RPMI8226 (cell line): ENCODE results near the gene FAM25C.
"Not testable (repeated sequence)": the region's sequence is repeated elsewhere in the genome, so short reads cannot be mapped to it uniquely, and the experiment has no call there.

Source experiments
- DNase-seq: peaks from one replicate; pipeline ENCODE4 v3.0.0-alpha.2; 2015

Gene FAM25C

DNA sequence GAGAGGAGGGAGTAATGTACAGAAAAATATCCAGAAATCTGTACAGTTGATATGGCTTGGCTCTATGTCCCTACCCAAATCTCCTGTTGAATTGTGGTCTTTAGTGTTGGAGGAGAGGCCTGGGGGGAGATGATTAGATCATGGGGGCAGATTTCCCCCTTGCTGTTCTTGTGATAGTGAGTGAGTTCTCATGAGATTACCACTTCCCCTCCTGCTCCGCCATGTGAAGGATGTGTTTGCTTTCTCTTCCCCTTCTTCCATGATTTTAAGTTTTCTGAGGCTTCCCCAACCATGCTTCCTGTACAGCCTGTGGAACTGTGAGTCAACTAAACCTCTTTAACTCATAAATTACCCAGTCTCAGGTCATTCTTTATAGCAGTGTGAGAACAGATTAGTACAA is 52.2 kb downstream of the FAM25C start:
- not testable (repeated sequence) for DNase-seq
